Endothelial cell of umbilical vein (primary cell): ENCODE results near the gene SPPL3. TPM values are rescaled to one million over a fixed set of nuclear protein-coding genes. Genes with fewer than 3 reads are reported as not detected.

Experiments used
- BruUV-seq: library from RNA; stranded (reverse); fragments of 400-500 nt; replicated peaks from 2 replicates; lab custom pipeline; 2021; lab: Mats Ljungman, UMichigan
- CTCF ChIA-PET: fragments of 300-600, 350-600 bp; sonication (Branson Sonifier 250); formaldehyde crosslinking; loops from one replicate; lab custom pipeline; 2021; ENCODE audit warnings: antibody characterized with exemption, inconsistent platforms; lab: Charles Lee
- POLR2A ChIA-PET: fragments of 300-600, 350-600 bp; sonication (Branson Sonifier 250); formaldehyde crosslinking; loops from one replicate; lab custom pipeline; 2021; ENCODE audit warnings: antibody characterized with exemption, inconsistent platforms; lab: Charles Lee
- DNase-seq: peaks from one replicate; pipeline ENCODE4 v3.0.0-alpha.2; 2011; ENCODE audit warnings: low read depth, low spot score
- FAIRE-seq: peaks from 2 replicates; lab custom pipeline; 2011; peaks lifted over from hg19 to GRCh38; lab: Jason Lieb, UNC
- H2AFZ ChIP-seq: 2 replicates; pipeline ENCODE4 v1.6.0; 2012; ENCODE audit warnings: low read depth, low read length, control low read depth, inconsistent platforms
- H3K27ac ChIP-seq: 2 replicates; pipeline ENCODE4 v1.5.1; 2011; ENCODE audit warnings: low read depth, mild to moderate bottlenecking, control low read depth, low read length, moderate library complexity; ENCODE audit not compliant: insufficient read depth
- H3K27me3 ChIP-seq, 2 experiments: 2 replicates each; pipeline versions ENCODE4 v1.6.0 to v1.6.1; 2011; ENCODE audit warnings: low read length in 2 of 2, mixed read lengths in 1 of 2; ENCODE audit not compliant: control insufficient read depth in 2 of 2, insufficient read depth in 2 of 2
- H3K36me3 ChIP-seq, 2 experiments: 2 replicates in 1 of 2; 3 replicates in 1 of 2; pipeline ENCODE4 v1.5.1; 2011; ENCODE audit warnings: low read length in 2 of 2, mild to moderate bottlenecking in 1 of 2, moderate library complexity in 1 of 2; ENCODE audit not compliant: control insufficient read depth in 2 of 2, insufficient read depth in 2 of 2; ENCODE audit errors: extremely low read depth in 1 of 2
- H3K4me1 ChIP-seq: 3 replicates; pipeline ENCODE4 v1.5.1; 2011; ENCODE audit warnings: mild to moderate bottlenecking, low read length; ENCODE audit not compliant: control insufficient read depth, insufficient read depth; ENCODE audit errors: extremely low read depth
- H3K4me2 ChIP-seq: 2 replicates; pipeline ENCODE4 v1.6.1; 2011; ENCODE audit warnings: low read length, control low read depth, mixed read lengths; ENCODE audit not compliant: insufficient read depth
- H3K4me3 ChIP-seq, 3 experiments: fragments of 200-600 bp in 1 of 3; sonication (generic), shearing (Covaris generic) in 1 of 3; replicated peaks in 1 of 3; 2 replicates each; pipeline ENCODE4 v1.5.1; 2011 to 2016; ENCODE audit warnings: control low read depth in 3 of 3, low read length in 3 of 3, mild to moderate bottlenecking in 2 of 3, inconsistent platforms in 1 of 3, low read depth in 1 of 3, moderate library complexity in 1 of 3; ENCODE audit not compliant: insufficient read depth in 1 of 3
- H3K79me2 ChIP-seq: 2 replicates; pipeline ENCODE4 v1.6.0; 2012; ENCODE audit warnings: low read length, inconsistent platforms; ENCODE audit not compliant: control insufficient read depth, insufficient read depth
- H3K9ac ChIP-seq: replicated peaks from 2 replicates; pipeline ENCODE3; 2011; ENCODE audit warnings: low read length, control low read depth; ENCODE audit not compliant: insufficient read depth; ENCODE audit errors: extremely low read depth
- H3K9me1 ChIP-seq: replicated peaks from 3 replicates; pipeline ENCODE4 v1.6.0; 2011; ENCODE audit warnings: mild to moderate bottlenecking, low read length; ENCODE audit not compliant: control insufficient read depth, insufficient read depth; ENCODE audit errors: extremely low read depth
- H3K9me3 ChIP-seq: replicated peaks from 2 replicates; pipeline ENCODE4 v1.5.1; 2012; ENCODE audit warnings: low read length, inconsistent platforms; ENCODE audit not compliant: control insufficient read depth, insufficient read depth
- H4K20me1 ChIP-seq: replicated peaks from 2 replicates; pipeline ENCODE3; 2011; ENCODE audit warnings: mild to moderate bottlenecking, low read length; ENCODE audit not compliant: control insufficient read depth, insufficient read depth; ENCODE audit errors: extremely low read depth
- CTCF ChIP-seq, 2 donors: IDR thresholded peaks; 1 replicate in 1 of 2; 2 replicates in 1 of 2; pipeline ENCODE4 v1.5.1; 2011; ENCODE audit warnings: low read length in 2 of 2, mild to moderate bottlenecking in 2 of 2, moderate library complexity in 2 of 2, control low read depth in 1 of 2, inconsistent platforms in 1 of 2, low read depth in 1 of 2; ENCODE audit not compliant: insufficient read depth in 1 of 2; ENCODE audit errors: extremely low read depth in 1 of 2
- EZH2 ChIP-seq: IDR thresholded peaks from 2 replicates; pipeline ENCODE4 v1.6.1; 2012; ENCODE audit warnings: borderline replicate concordance, low read depth, mild to moderate bottlenecking, moderate library complexity, low read length, inconsistent platforms; ENCODE audit not compliant: severe bottlenecking
- FOS ChIP-seq: IDR thresholded peaks from 2 replicates; pipeline ENCODE4 v1.6.1; 2011; ENCODE audit warnings: mild to moderate bottlenecking, low read length, moderate library complexity, borderline replicate concordance; ENCODE audit not compliant: insufficient read depth
- GATA2 ChIP-seq: IDR thresholded peaks from 2 replicates; pipeline ENCODE4 v1.7.0; 2011; ENCODE audit warnings: low read depth, mild to moderate bottlenecking, moderate library complexity, mixed read lengths, low read length; ENCODE audit not compliant: insufficient read length, insufficient read depth
- JUN ChIP-seq: IDR thresholded peaks from 2 replicates; pipeline ENCODE4 v1.6.1; 2011; ENCODE audit warnings: borderline replicate concordance, low read depth; ENCODE audit not compliant: insufficient read length, insufficient read depth
- MAX ChIP-seq: IDR thresholded peaks from 2 replicates; pipeline ENCODE4 v1.6.1; 2011; ENCODE audit not compliant: insufficient read depth, insufficient read length
- MYC ChIP-seq: IDR thresholded peaks from one replicate; pipeline ENCODE4 v1.6.1; 2011; ENCODE audit warnings: mild to moderate bottlenecking, low read depth, low read length
- POLR2A ChIP-seq: IDR thresholded peaks from 2 replicates; pipeline ENCODE4 v1.6.1; 2012; ENCODE audit warnings: low read depth, mild to moderate bottlenecking, control low read depth, low read length
- POLR2AphosphoS5 ChIP-seq: IDR thresholded peaks from 2 replicates; pipeline ENCODE4 v1.6.1; 2012; ENCODE audit warnings: low read depth, mild to moderate bottlenecking, control low read depth, low read length, moderate library complexity; ENCODE audit not compliant: insufficient read depth
- dilution Hi-C: fragments of 300-500 bp; cut with MboI; formaldehyde crosslinking; loops from one replicate; pipeline ENCODE4 v1.15.0; 2019; ENCODE audit warnings: low sequenced_read_pairs; ENCODE audit not compliant: extremely low pct_ligation_motif_present
- intact Hi-C: fragments of 100-400 bp; cut with micrococcal nuclease; formaldehyde crosslinking; loops from one replicate; pipeline ENCODE4 v1.10.0; 2022
- polyA plus RNA-seq, 4 experiments: library from polyadenylated mRNA; depleted of rRNA in 3 of 4; stranded (reverse) in 3 of 4; unstranded in 1 of 4; fragments of >200 nt; gene quantifications; 2 replicates each; pipeline versions ENCODE4 v1.2.1 to v1.2.3, GENCODE V29; 2011 to 2012; ENCODE audit warnings: missing spikeins in 1 of 4
- total RNA-seq: library from RNA; stranded (reverse); gene quantifications from 2 replicates; pipeline ENCODE4 v1.2.3, GENCODE V29; 2021

Gene SPPL3
- total and polyA plus RNA-seq, 2 donors (not counting 3 experiments of a cell fraction or from before 2014, with no cell fraction given), result 30.6 to 53.0 TPM

- H3K4me1 ChIP-seq, result no peaks in the 10 kb centered on the region
- H3K4me2 ChIP-seq, result no peak overlapping the region
- peaks cover 3% of the 10 kb centered on the region for H4K20me1 ChIP-seq
- no peak overlapping the region for H2AFZ ChIP-seq
- ChIA-PET CTCF (interaction anchor here (1.5 kb wide), 1 partner anchor 10 kb away, joined by 4 read pairs; no protein-coding TSS in a partner anchor), POLR2A (no interaction called here)
- TF ChIP-seq MYC (no peak), GATA2 (no peak), MAX (no peak), POLR2A (no peak), FOS (no peak)
- H3K27me3 ChIP-seq, result no peaks in the 10 kb centered on the region
- no peak overlapping the region for H3K9ac ChIP-seq
- no peaks in the 10 kb centered on the region for H3K9me3 ChIP-seq
- no peak overlapping the region for H3K4me3 ChIP-seq
- H3K27ac ChIP-seq, result no peak overlapping the region
- FAIRE-seq (no peak), DNase-seq (no peak)
- no peaks in the 10 kb centered on the region for H3K36me3 ChIP-seq
- intact Hi-C loops (no loop called here), dilution Hi-C loops (no loop called here)
- no TSS peak for BruUV-seq
- H3K9me1 ChIP-seq, result no peaks in the 10 kb centered on the region
- H3K79me2 ChIP-seq, result peaks cover 30% of the 10 kb centered on the region
These were observed 30.9 kb downstream of the SPPL3 start for GRCh38 chr12:120873226-120873625.

GRCh38 chr12:120872487-120872886, 31.7 kb downstream of the SPPL3 start:
- no TSS peak for BruUV-seq
- Histone ChIP-seq H3K4me1 (no peaks in the 10 kb centered on the region), H3K79me2 (peaks cover 29% of the 10 kb centered on the region), H3K4me2 (no peak overlapping the region), H3K36me3 (no peaks in the 10 kb centered on the region), H3K27ac (no peak overlapping the region), H3K27me3 (no peaks in the 10 kb centered on the region), H2AFZ (no peak overlapping the region), H3K9me3 (no peaks in the 10 kb centered on the region), H3K9me1 (no peaks in the 10 kb centered on the region), H3K9ac (no peak overlapping the region), H3K4me3 (no peak overlapping the region), H4K20me1 (peaks cover 2% of the 10 kb centered on the region)
- FAIRE-seq (no peak), DNase-seq (no peak)
- TF ChIP-seq MYC (no peak), JUN (no peak), CTCF (IDR thresholded peaks at IDR 0.05; ENCODE audit: extremely low read depth in 1 of 2, insufficient read depth in 1 of 2, low read depth in 1 of 2, low read length in 2 of 2) (no peak), FOS (no peak), EZH2 (no peak), GATA2 (no peak), POLR2A (no peak), POLR2AphosphoS5 (no peak), MAX (no peak)
- dilution Hi-C loops (no loop called here), intact Hi-C loops (no loop called here)
- ChIA-PET CTCF (interaction anchor here (0.8 to 1.5 kb wide), 2 partner anchors 8 to 9 kb away, joined by 3 to 4 read pairs; no protein-coding TSS in a partner anchor), POLR2A (no interaction called here)
